ENCODE measurements around the gene SLC12A3.

GRCh38 chr16:56945847-56946527, 81.0 kb downstream of the SLC12A3 start:
- TF ChIP-seq POLR2A (IDR thresholded peaks at IDR 0.05): no peak
- TF ChIP-seq CTCF (IDR thresholded peaks at IDR 0.05): no peak
